ENCODE data around the gene SLAMF9.

Gene SLAMF9

GRCh38 chr1:159974350-159974965 lies 20.4 kb upstream of the SLAMF9 start:
- DNase-seq = no peak

GRCh38 chr1:159973350-159973940 lies 19.4 kb upstream of the SLAMF9 start:
- DNase-seq = no peak

DNA sequence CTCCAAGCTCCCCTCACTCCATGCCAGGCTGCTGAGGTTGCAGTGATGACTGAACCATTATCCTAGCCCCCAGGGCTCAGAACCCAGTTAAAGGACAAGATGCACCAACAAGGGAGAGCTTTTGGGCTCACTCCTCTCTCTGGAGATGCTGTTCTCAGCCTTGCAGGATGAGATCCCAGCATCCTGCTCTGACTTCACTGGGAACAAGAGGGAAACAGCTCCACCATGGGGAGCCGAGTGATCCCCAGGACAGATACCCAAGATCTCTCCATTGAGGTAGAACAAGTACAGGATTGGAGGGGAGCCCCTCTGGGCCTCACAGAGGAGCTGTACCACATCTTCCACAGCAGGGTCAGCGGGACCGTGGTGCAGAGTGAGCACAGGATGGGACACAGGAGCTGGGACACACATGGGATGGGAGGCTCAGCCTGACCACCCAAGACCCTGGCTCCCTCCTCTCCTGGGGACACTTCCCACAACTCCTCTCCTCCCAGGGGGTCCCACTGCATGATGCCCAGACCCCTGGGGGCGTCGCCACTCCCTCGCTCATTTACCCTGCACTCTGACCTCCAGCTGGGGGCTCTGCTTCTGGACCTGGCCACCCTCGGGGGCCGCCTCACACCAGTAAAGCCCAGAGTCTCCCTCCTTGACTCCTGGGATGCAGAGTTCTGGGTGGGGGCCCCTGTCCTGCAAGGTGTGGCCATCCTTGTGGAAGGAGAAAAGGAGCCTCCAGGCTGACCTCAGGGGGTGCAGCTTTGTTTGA lies 18.6 kb upstream of the SLAMF9 start:
- DNase-seq = no peak

- DNase-seq = no peak
Observed at GRCh38 chr1:159970932-159971342, 16.9 kb upstream of the SLAMF9 start.

- DNase-seq = no peak
Observed at GRCh38 chr1:159968901-159969300, 14.9 kb upstream of the SLAMF9 start.

DNA sequence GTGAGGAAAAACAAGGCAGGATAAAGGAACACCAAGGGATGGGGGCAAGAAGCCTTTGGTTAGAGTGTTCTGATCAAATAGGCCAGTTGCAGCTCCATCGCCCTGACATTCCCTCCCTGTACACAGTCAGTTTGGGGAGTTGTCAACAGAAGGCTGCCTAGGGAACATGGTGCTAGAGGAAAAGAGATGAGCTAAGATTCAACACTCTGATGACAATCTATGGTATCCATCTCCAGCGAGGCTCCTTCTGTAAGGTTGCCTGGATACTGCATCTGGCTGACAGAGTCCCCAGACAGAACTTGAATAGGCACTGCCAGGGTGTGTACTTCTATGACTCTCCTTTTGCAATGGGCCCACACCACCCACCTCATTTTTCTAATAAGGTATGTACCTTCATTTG lies 11.2 kb upstream of the SLAMF9 start:
- DNase-seq = no peak

GRCh38 chr1:159964144-159964543 lies 10.1 kb upstream of the SLAMF9 start:
- DNase-seq = no peak

DNA sequence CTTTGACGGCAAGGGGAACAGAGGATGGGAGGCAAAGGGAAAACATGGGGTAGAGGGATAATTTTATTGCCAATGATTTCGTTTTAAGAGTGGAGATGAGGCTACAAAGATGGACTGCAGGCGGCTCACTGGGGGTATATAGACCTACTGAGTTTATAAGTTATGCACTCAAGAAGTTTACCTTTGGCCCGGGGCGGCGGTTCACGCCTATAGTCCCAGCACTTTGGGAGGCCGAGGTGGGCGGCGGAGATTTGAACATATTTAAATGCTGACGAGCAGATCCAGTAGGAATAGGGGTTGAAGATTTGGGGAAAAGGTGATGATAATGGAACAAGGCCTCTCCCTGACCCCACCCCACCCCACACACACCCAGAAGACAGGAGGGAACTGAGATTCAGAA lies 8.1 kb upstream of the SLAMF9 start:
- no peak for DNase-seq

- DNase-seq = no peak
Observed at GRCh38 chr1:159961636-159962035, 7.6 kb upstream of the SLAMF9 start.

DNA sequence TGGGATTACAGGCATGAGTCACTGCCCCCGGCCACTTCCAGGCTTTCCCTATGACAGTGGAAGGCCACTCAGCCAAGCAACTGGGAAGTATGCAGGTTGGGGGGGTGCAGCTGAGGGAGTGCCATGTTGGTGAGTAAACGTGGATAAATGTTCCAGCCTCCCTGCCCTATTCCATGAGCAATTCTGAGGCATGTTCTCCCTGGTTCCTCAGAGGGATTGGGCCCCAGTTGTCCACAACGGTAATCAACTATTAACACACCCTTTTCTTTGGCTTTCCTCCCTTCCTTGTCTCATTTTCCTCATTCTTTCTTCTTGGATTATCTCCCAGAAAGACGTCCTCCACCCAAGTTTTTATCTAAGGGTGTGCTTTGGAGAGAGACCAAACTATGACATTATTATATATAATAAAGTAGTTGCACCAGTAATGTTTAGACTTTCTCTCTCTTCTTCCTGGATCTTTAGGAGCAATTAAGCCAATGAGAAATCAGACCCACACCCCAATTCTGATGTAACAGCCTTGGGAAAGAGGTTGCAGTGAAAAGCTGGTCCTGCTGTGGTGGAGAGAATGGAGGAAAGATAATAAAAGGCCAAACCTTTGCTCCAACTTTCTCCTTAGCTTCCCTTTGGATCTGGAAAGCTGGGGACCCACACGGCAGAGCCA lies 6.8 kb upstream of the SLAMF9 start:
- no peak for DNase-seq

- DNase-seq = no peak
Observed at GRCh38 chr1:159959451-159959850, 5.4 kb upstream of the SLAMF9 start.

DNA sequence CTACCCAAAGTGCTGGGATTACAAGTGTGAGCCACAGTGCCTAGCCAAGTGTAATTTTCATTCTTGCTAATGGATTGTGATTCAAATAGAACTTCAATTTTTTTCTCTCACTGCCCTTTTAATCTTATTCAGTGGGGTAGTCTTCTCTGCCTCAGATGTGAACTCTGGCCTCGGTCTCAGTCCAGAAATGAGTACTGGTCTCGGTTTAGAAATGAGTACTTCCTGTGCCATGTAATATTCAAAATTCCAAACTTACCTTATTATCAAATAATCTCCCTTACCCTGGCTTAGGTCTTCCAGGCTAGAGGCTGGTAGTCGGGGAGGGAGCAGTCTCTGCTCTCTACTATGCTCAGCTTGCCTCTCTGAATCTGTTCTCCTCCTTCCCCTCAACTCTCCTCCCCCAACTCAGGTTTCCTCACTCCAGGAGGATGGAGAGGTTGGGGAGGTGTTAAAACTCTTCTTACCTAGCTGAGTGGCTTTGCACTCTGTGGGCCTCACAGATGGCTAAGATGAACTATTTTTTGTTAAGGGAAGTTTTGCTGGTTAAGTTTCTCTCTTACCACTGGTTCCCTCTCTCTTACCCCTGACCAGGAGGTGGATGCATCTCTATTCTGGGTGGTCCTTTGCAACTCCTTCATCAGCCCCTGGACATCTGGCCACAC lies 4.8 kb upstream of the SLAMF9 start:
- DNase-seq = no peak

DNA sequence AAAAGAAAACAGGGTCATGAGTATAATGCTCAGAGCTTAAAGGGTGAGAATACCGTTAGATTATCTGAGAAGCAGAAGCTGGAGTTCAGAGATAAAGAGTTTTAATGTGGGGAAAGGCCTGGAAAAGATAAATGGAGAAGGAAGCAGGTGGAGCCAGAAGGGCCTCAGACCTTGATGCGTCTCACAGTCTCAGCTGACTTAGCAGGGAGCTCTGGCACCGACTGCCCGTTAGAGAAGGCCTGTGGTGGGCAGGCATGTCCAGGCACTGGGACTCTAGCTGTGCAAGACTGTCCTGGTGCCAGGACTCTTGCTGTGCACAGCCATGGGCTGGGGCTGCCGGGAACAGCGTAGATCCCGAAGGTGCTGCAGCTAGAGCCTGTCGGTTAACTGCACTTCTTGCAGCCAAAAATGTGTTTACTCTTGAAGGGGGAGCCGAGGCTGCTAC lies 3.8 kb upstream of the SLAMF9 start:
- no peak for DNase-seq

- DNase-seq = no peak
Observed at GRCh38 chr1:159955456-159955855, 1.4 kb upstream of the SLAMF9 start.

DNA sequence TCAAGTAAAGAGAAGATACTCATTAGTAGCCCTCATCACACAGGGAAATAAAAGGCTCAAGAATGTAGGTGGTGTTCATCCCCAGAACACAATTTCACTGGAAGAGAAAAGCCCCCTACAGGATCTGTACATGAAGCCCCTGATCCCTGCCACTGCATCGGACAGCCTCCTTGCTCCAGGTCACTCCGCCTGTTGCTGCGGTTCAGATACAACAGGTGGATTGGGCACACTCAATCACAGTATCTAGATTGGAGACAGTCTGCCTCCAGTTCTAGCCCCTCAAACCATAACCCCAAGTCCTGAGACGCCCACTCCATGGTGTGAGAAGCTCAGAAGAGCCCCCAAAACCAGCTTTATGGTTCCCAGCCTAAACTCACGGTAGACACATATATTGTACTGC lies 1.1 kb downstream of the SLAMF9 start:
- no peak for DNase-seq

- no peak for DNase-seq
Observed at GRCh38 chr1:159951551-159951950, 2.5 kb downstream of the SLAMF9 start.

DNA sequence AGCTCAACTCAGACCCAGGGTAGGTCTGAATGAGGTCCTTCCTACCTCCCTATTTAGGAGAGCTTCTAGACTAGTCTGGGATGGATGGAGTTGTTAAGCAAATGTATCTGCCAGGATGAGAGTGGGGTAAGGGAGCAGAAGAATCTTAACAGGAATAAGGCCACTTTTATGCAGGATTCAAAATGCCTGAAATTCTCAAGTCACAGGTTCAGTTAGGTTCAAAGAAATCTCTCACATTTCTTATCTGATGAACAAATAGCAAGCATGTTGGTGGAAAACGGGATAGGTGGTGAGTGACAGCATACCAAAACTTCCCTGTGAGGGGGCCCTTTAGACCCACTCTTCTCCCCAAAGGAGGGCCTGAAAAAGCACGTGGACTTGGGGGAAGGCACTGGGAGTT lies 3.0 kb downstream of the SLAMF9 start:
- DNase-seq = no peak

DNA sequence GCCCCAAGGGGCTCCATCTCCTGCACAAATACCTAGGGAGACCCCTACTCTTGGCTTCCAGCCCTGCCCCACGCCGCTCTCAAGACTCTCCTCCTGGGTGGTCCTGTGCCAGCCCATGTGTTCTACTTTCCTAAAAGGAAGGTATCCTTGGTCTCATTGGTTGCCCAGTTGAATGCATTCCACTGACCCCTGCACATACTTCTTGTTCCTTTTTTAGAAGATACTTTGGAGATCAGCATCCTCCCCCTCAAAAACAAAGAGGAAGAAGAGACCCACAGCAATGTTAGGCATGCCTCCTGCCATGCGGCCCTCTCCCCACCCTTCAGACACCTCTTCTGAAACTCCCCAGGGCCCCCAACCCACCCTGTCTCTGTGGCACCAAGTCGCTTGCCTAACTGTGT lies 4.1 kb downstream of the SLAMF9 start:
- no peak for DNase-seq

GRCh38 chr1:159949123-159949522 lies 4.9 kb downstream of the SLAMF9 start:
- DNase-seq = no peak

- no peak for DNase-seq
Observed at GRCh38 chr1:159947942-159948341, 6.1 kb downstream of the SLAMF9 start.

DNA sequence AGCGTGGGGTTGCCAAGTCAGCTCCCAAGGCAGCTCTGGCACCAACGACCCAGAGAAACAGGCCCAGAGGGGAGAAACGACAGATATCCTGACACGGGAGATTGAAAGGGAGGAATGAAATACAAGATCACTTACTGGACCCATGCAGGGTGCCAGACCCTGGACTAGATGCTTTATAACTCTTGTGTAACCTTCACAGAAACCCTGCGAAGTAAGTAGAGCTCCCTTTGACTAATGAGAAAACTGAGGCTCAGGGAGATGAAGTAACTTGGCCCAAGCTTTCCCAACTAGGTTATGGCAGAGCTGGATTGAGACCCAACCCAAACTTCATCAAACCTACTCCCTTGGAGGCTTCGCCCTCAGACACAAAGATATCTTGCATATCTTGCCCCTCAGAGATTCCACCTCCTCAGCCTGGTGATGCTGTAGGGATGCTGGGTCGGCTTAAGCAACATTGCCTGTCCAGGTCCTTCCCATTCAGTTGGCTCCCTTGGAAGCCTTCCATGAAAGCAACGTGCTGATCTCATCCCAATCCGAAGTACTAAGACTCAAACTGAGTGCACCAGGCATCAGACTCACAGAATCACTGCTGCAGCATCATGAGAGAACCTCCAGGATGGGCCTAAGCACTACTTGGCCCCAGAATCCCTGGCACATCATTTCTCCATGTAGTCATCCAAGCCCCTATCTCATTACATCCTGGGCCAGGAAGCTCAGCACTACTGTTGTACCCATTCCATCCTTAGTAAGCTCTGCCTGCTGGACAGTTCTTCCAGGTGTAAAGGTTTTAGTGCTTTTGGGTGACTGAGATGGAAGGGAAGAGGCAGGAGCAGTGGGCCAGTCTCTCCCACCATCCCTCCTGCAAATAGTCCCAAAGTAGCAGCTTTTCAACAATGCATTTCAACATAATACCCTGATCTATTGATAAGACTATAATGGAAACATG lies 7.5 kb downstream of the SLAMF9 start:
- no peak for DNase-seq

All from NK-92 treated with Interleukin-12 subunit alpha and Interleukin-12 subunit beta, amount 100 ng/mL, for 24 hours (cell line).